Measurements from ENCODE around the gene SHD. TPM values are rescaled to one million over a fixed set of nuclear protein-coding genes. Genes with fewer than 3 reads are reported as not detected.
A peak's percentile ranks its signal among the peaks of the same experiment; 100 is the strongest.

SHD gene
- total and polyA plus RNA-seq, 2 of the 13 experiments (the other 11 are each of a cell fraction or from before 2014, with no cell fraction given) = 0.11 to 0.20 TPM

DNA sequence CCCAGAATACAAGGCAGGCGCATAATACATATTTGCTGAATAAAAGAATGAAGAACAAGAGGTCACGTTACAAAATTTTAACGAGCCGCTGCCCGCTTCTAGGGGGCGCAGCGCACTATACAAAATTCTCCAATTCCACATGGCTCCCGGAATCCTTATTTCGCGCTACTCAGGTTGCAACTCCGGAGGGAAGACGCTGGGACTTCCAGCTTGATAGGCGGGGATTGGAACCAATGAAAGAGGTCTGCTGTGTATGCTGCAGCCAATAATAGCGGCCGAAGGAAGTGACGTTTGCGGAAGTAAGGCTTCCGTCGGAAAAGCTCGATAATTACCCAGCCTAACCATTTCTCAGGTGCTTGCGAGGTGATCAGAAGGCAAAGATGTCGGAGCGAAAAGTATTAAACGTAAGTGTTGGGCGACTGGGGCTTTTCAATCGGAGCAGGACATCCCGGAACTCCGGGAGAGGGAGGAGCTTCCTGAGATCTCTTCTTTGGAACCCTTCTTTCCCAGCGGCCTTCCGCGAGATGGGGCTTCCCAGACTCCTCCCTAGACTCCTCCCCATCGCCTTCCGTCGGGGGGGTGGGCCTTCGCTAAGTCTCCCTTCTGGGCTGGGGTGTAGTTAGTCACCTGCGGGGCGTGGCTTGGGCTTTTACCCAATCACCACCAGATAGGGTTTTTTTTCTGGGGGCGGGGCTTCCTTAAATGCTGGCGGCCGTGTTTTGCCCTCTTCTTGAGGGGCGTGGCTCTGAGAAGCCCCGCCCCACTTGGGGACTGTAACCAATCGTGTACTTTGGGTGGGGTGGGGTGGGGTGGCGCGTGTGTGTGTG, 32.1 kb upstream of the SHD start, which contains the start of gene YJU2 (continued):
- TF ChIP-seq, protein P1, sequence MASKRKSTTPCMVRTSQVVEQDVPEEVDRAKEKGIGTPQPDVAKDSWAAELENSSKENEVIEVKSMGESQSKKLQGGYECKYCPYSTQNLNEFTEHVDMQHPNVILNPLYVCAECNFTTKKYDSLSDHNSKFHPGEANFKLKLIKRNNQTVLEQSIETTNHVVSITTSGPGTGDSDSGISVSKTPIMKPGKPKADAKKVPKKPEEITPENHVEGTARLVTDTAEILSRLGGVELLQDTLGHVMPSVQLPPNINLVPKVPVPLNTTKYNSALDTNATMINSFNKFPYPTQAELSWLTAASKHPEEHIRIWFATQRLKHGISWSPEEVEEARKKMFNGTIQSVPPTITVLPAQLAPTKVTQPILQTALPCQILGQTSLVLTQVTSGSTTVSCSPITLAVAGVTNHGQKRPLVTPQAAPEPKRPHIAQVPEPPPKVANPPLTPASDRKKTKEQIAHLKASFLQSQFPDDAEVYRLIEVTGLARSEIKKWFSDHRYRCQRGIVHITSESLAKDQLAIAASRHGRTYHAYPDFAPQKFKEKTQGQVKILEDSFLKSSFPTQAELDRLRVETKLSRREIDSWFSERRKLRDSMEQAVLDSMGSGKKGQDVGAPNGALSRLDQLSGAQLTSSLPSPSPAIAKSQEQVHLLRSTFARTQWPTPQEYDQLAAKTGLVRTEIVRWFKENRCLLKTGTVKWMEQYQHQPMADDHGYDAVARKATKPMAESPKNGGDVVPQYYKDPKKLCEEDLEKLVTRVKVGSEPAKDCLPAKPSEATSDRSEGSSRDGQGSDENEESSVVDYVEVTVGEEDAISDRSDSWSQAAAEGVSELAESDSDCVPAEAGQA (IDR thresholded peaks at IDR 0.05; ENCODE audit: low read depth) = no peak; the same call in 1 of the 2 replicates
- TF ChIP-seq, protein P1 (CRISPR knock-in tag; IDR thresholded peaks at IDR 0.05; ENCODE audit: borderline replicate concordance) = peak; percentile 48; the same call in 1 of the 2 replicates
- TF ChIP-seq, protein P2, sequence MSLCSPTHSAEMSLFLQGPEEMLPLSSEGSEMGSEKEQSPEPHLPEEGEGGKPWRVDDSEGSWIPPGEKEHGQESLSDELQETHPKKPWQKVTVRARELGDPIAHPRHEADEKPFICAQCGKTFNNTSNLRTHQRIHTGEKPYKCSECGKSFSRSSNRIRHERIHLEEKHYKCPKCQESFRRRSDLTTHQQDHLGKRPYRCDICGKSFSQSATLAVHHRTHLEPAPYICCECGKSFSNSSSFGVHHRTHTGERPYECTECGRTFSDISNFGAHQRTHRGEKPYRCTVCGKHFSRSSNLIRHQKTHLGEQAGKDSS (CRISPR knock-in tag; IDR thresholded peaks at IDR 0.05; ENCODE audit: borderline replicate concordance, low read depth) = no peak
- TF ChIP-seq NAIF1 (CRISPR knock-in tag; IDR thresholded peaks at IDR 0.05; ENCODE audit: borderline replicate concordance) (peak; percentile 67; the same call in 1 of the 2 replicates), PHF8 (CRISPR knock-in tag; IDR thresholded peaks at IDR 0.05) (peak; percentile 80), THYN1 (CRISPR knock-in tag; IDR thresholded peaks at IDR 0.05; ENCODE audit: borderline replicate concordance, low read depth) (no peak), HMG20A (CRISPR knock-in tag; IDR thresholded peaks at IDR 0.05; ENCODE audit: borderline replicate concordance) (no peak), FOSL2 (CRISPR knock-in tag; IDR thresholded peaks at IDR 0.05) (peak; percentile 42; the same call in 1 of the 2 replicates), ZNF720 (CRISPR knock-in tag; IDR thresholded peaks at IDR 0.05) (no peak), RXRB (CRISPR knock-in tag; IDR thresholded peaks at IDR 0.05; ENCODE audit: borderline replicate concordance) (0 out of 2 replicates have a peak, but pooled peaks have one; percentile 57), REXO4 (CRISPR knock-in tag; IDR thresholded peaks at IDR 0.05; ENCODE audit: borderline replicate concordance) (no peak), GTF2F1 (IDR thresholded peaks at IDR 0.05; ENCODE audit: low read length) (no peak; the same call in 1 of the 2 replicates), TOPORS (CRISPR knock-in tag; IDR thresholded peaks at IDR 0.05) (0 out of 2 replicates have a peak, but pooled peaks have one; percentile 10), CREB1 (IDR thresholded peaks at IDR 0.05) (peak; percentile 97), CREB1 (CRISPR knock-in tag; IDR thresholded peaks at IDR 0.05) (peak; percentile 100), ZNF225 (CRISPR knock-in tag; IDR thresholded peaks at IDR 0.05) (no peak), RNF2 (conservative IDR thresholded peaks at IDR 0.05; ENCODE audit: low read depth) (0 out of 2 replicates have a peak, but pooled peaks have one; percentile 45), ZNF776 (CRISPR knock-in tag; IDR thresholded peaks at IDR 0.05) (no peak)
- TF ChIP-seq, protein P3, sequence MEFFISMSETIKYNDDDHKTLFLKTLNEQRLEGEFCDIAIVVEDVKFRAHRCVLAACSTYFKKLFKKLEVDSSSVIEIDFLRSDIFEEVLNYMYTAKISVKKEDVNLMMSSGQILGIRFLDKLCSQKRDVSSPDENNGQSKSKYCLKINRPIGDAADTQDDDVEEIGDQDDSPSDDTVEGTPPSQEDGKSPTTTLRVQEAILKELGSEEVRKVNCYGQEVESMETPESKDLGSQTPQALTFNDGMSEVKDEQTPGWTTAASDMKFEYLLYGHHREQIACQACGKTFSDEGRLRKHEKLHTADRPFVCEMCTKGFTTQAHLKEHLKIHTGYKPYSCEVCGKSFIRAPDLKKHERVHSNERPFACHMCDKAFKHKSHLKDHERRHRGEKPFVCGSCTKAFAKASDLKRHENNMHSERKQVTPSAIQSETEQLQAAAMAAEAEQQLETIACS (CRISPR knock-in tag; IDR thresholded peaks at IDR 0.05) = no peak
- TF ChIP-seq, protein P4, sequence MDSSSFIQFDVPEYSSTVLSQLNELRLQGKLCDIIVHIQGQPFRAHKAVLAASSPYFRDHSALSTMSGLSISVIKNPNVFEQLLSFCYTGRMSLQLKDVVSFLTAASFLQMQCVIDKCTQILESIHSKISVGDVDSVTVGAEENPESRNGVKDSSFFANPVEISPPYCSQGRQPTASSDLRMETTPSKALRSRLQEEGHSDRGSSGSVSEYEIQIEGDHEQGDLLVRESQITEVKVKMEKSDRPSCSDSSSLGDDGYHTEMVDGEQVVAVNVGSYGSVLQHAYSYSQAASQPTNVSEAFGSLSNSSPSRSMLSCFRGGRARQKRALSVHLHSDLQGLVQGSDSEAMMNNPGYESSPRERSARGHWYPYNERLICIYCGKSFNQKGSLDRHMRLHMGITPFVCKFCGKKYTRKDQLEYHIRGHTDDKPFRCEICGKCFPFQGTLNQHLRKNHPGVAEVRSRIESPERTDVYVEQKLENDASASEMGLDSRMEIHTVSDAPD (CRISPR knock-in tag; IDR thresholded peaks at IDR 0.05) = no peak
